ENCODE results near the gene SOX3.

- TF ChIP-seq CEBPB (IDR thresholded peaks at IDR 0.05) (no peak), ZBTB7A (IDR thresholded peaks at IDR 0.05; ENCODE audit: low read depth) (no peak)
These were observed 5.4 kb upstream of the SOX3 start for GRCh38 chrX:140510306-140510676.
